H1 (cell line): ENCODE results near the gene RASSF3. TPM values are rescaled to one million over a fixed set of nuclear protein-coding genes. Genes with fewer than 3 reads are reported as not detected.

ENCODE experiments used
- ASH2L ChIP-seq: fragments of 200-600, 300-600 bp; sonication (generic); IDR thresholded peaks from one replicate; pipeline ENCODE4 v1.7.1; 2017; ENCODE audit warnings: low read length
- BCL11A ChIP-seq, 2 experiments: IDR thresholded peaks; one replicate each; pipeline ENCODE4 v1.6.1; 2011; ENCODE audit warnings: low read depth in 2 of 2, low read length in 2 of 2, mild to moderate bottlenecking in 2 of 2
- CBX5 ChIP-seq: fragments of 300-800, 300-1000 bp; sonication (generic); IDR thresholded peaks from 2 replicates; pipeline ENCODE4 v1.7.1; 2016; ENCODE audit warnings: antibody characterized with exemption, low read length, low read depth
- CHD1 ChIP-seq: IDR thresholded peaks from 2 replicates; pipeline ENCODE4 v1.6.1; 2012; ENCODE audit warnings: low read depth, low read length, improper control_type of control experiment
- CHD7 ChIP-seq: fragments of 300-600 bp; sonication (generic); IDR thresholded peaks from 2 replicates; pipeline ENCODE4 v1.7.1; 2012; ENCODE audit warnings: low read length, moderate library complexity, mild to moderate bottlenecking, inconsistent platforms; ENCODE audit not compliant: insufficient replicate concordance
- GABPA ChIP-seq: IDR thresholded peaks from 2 replicates; pipeline ENCODE4 v1.6.1; 2011; ENCODE audit warnings: mild to moderate bottlenecking, low read length, moderate library complexity, borderline replicate concordance; ENCODE audit not compliant: insufficient read depth
- HDAC6 ChIP-seq: IDR thresholded peaks from one replicate; pipeline ENCODE4 v1.7.1; 2012; ENCODE audit warnings: low read depth, mild to moderate bottlenecking, inconsistent platforms, low read length, moderate library complexity
- MAX ChIP-seq: IDR thresholded peaks from 2 replicates; pipeline ENCODE4 v1.6.1; 2012; ENCODE audit warnings: inconsistent platforms
- NANOG ChIP-seq: IDR thresholded peaks from 2 replicates; pipeline ENCODE4 v1.6.1; 2011; ENCODE audit warnings: low read length, low read depth, mild to moderate bottlenecking, inconsistent platforms; ENCODE audit not compliant: insufficient read depth, poor library complexity, severe bottlenecking
- NRF1 ChIP-seq: IDR thresholded peaks from 2 replicates; pipeline ENCODE4 v1.6.1; 2011; ENCODE audit warnings: mild to moderate bottlenecking, low read depth, low read length, improper control_type of control experiment
- PHF8 ChIP-seq: fragments of 200-600 bp; sonication (generic); conservative IDR thresholded peaks from 2 replicates; pipeline ENCODE4 v1.7.1; 2012; ENCODE audit warnings: low read depth, mild to moderate bottlenecking, inconsistent platforms, low read length, moderate library complexity
- polyA plus RNA-seq, 7 experiments: library from polyadenylated mRNA; depleted of rRNA in 3 of 7; stranded (reverse) in 5 of 7; unstranded in 2 of 7; fragments of >200 nt in 5 of 7; fragments of 200-250 nt in 2 of 7; gene quantifications; 1 replicate in 5 of 7; 2 replicates in 1 of 7; 4 replicates in 1 of 7; pipeline versions ENCODE4 v1.2.1 to v1.2.3, GENCODE V29; 2011 to 2013; ENCODE audit warnings: missing spikeins in 2 of 7, mixed read lengths in 2 of 7
- total RNA-seq: library from RNA; stranded (reverse); fragmentation: NEBNext Ultra II Directional; extraction: Animal tissue kit (Norgen Biotek cat#: 25700); gene quantifications from 2 replicates; pipeline ENCODE4 v1.2.1, GENCODE V29; 2021

The RASSF3 gene
- total and polyA plus RNA-seq, 2 of the 8 experiments (the other 6 are each of a cell fraction or from before 2014, with no cell fraction given): 19.1 to 64.3 TPM

- no peak for TF ChIP-seq CHD7
- no peak for TF ChIP-seq BCL11A (IDR thresholded peaks at IDR 0.05; ENCODE audit: low read depth in 2 of 2, low read length in 2 of 2)
- no peak for TF ChIP-seq ASH2L
- no peak for TF ChIP-seq NANOG
- no peak for TF ChIP-seq PHF8
- no peak for TF ChIP-seq MAX
- TF ChIP-seq NRF1: no peak
- TF ChIP-seq HDAC6: no peak
- TF ChIP-seq GABPA: no peak
- no peak for TF ChIP-seq CBX5
- no peak for TF ChIP-seq CHD1
- TF ChIP-seq, all 59 proteins: peak for 0
Observed at GRCh38 chr12:64739778-64740177, 129.5 kb downstream of the RASSF3 start (continued).
